ENCODE data around the gene ZNF385D.

Gene ZNF385D

DNA sequence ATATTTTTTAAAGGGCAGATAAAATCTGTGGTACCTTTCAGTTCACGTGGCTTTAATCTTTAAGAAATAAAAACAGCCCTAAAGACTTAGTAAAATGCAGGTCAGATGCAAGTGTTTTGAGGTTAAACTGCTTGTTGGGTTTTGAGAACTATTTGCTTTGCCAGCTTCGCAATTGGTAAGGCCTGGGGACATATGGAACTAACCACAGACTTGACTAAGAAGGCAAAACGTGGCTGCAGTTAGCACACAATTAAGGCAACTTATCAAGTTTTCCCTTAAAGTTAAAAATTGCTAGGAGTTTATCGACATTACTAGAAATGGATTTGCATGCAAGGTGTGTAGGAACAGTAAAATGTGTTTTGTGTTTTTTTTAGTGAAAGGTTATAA, 206.9 kb downstream of the ZNF385D start:
- Histone ChIP-seq H3K9me3 (ENCODE audit: insufficient read depth, low read length, severe bottlenecking) (no peaks in the 10 kb centered on the region), H3K27ac (ENCODE audit: low read length) (no peak overlapping the region), H3K4me1 (ENCODE audit: insufficient read depth, low read length) (no peaks in the 10 kb centered on the region), H3K36me3 (ENCODE audit: insufficient read depth, low read length) (no peaks in the 10 kb centered on the region), H3K9ac (ENCODE audit: low read depth, low read length) (no peak overlapping the region), H3K4me2 (ENCODE audit: insufficient read depth, low read length) (no peak overlapping the region), H3K4me3 (ENCODE audit: low read depth in 1 of 2, low read length in 2 of 2) (no peak overlapping the region), H4K20me1 (ENCODE audit: insufficient read depth, low read length) (no peaks in the 10 kb centered on the region), H2AFZ (ENCODE audit: low read depth, low read length) (no peak overlapping the region), H3K79me2 (ENCODE audit: insufficient read depth, low read length) (no peaks in the 10 kb centered on the region), H3K27me3 (ENCODE audit: insufficient read depth, low read length, poor library complexity) (no peaks in the 10 kb centered on the region)
- DNase-seq (no peak), ATAC-seq (ENCODE audit: insufficient read depth, low read depth) (no peak)
- no peak for TF ChIP-seq EZH2 (IDR thresholded peaks at IDR 0.05; ENCODE audit: borderline replicate concordance, low read depth, low read length, severe bottlenecking)
- TF ChIP-seq, protein P1, sequence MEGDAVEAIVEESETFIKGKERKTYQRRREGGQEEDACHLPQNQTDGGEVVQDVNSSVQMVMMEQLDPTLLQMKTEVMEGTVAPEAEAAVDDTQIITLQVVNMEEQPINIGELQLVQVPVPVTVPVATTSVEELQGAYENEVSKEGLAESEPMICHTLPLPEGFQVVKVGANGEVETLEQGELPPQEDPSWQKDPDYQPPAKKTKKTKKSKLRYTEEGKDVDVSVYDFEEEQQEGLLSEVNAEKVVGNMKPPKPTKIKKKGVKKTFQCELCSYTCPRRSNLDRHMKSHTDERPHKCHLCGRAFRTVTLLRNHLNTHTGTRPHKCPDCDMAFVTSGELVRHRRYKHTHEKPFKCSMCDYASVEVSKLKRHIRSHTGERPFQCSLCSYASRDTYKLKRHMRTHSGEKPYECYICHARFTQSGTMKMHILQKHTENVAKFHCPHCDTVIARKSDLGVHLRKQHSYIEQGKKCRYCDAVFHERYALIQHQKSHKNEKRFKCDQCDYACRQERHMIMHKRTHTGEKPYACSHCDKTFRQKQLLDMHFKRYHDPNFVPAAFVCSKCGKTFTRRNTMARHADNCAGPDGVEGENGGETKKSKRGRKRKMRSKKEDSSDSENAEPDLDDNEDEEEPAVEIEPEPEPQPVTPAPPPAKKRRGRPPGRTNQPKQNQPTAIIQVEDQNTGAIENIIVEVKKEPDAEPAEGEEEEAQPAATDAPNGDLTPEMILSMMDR (IDR thresholded peaks at IDR 0.05; ENCODE audit: borderline replicate concordance, extremely low read depth, low read length, poor library complexity, severe bottlenecking) = no peak

DNA sequence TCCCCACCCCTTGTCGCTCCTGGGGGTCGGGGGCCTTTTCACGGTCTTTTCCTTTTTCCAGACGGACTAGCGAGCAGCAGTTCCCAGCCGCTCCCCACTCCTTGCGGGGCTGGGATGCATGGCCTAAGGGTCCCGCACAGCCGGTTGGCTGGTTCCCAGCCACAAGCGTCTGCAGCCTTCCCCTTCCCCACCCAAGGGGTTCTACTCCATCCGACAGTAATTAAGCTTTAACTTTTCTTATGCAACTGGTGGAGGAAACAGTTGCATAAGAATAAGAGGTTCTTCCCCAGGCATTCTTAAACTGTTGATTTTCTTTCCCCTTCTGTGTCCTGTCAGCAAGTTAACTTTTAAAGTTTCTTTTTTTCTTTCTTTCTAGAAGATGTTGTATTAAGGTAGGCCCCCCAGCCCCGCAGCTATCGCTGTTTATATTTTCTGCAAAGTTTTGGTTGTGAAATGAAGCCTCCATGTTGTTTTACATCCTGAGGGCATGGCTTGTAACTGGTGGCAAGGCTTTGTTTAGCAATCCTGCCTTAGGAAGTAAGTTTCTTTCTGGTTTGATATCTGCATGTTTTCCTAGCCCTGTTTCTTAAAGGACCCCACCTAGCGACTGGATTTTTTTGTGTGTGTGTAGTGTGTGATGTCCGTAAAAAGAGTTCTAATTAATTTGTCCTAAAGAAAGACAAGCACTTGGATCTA, 207.5 kb downstream of the ZNF385D start:
- TF ChIP-seq, protein P1 (IDR thresholded peaks at IDR 0.05; ENCODE audit: borderline replicate concordance, extremely low read depth, low read length, poor library complexity, severe bottlenecking) = no peak
- no peak for TF ChIP-seq EZH2 (IDR thresholded peaks at IDR 0.05; ENCODE audit: borderline replicate concordance, low read depth, low read length, severe bottlenecking)
- Histone ChIP-seq H4K20me1 (ENCODE audit: insufficient read depth, low read length) (no peaks in the 10 kb centered on the region), H3K9me3 (ENCODE audit: insufficient read depth, low read length, severe bottlenecking) (no peaks in the 10 kb centered on the region), H3K4me3 (ENCODE audit: low read depth in 1 of 2, low read length in 2 of 2) (no peak overlapping the region), H2AFZ (ENCODE audit: low read depth, low read length) (no peak overlapping the region), H3K4me2 (ENCODE audit: insufficient read depth, low read length) (no peak overlapping the region), H3K36me3 (ENCODE audit: insufficient read depth, low read length) (no peaks in the 10 kb centered on the region), H3K79me2 (ENCODE audit: insufficient read depth, low read length) (no peaks in the 10 kb centered on the region), H3K27ac (ENCODE audit: low read length) (no peak overlapping the region), H3K27me3 (ENCODE audit: insufficient read depth, low read length, poor library complexity) (no peaks in the 10 kb centered on the region), H3K4me1 (ENCODE audit: insufficient read depth, low read length) (no peaks in the 10 kb centered on the region), H3K9ac (ENCODE audit: low read depth, low read length) (no peak overlapping the region)
- no peak for DNase-seq
- ATAC-seq (ENCODE audit: insufficient read depth, low read depth) = no peak

DNA sequence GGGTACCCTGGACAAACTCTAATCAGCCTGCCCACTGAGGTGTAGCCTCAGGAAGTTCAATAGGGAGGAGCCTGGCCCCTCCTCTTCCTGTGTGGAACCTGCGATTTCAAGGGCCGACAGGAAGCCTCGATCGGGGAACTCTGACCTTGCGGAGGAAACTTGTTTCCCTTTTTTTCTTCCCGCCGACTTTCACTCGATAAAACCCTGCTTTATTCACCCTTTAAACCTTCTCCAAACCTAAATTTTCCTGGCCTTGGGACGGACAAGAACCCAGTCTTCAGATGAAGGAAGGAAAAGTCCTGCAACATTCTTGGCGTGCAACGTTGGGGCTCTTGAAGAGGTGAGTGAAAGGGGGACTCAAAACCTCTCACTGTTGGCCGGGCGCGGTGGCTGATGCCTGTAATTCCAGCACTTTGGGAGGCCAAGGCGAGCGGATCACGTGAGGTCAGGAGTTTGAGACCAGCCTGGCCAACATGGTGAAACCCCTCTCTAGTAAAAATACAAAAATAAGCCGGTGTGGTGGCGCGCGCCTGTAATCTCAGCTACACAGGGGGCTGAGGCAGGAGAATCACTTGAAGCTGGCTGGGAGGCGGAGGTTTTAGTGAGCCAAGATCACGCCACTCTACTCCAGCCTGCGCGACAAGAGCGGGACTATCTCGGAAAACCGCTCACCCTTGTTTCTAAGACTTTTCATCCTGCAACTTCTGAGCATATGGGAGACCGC, 208.2 kb downstream of the ZNF385D start:
- Histone ChIP-seq H2AFZ (ENCODE audit: low read depth, low read length) (no peak overlapping the region), H3K9ac (ENCODE audit: low read depth, low read length) (no peak overlapping the region), H3K79me2 (ENCODE audit: insufficient read depth, low read length) (no peaks in the 10 kb centered on the region), H3K27me3 (ENCODE audit: insufficient read depth, low read length, poor library complexity) (no peaks in the 10 kb centered on the region), H3K4me2 (ENCODE audit: insufficient read depth, low read length) (no peak overlapping the region), H3K9me3 (ENCODE audit: insufficient read depth, low read length, severe bottlenecking) (no peaks in the 10 kb centered on the region), H3K4me1 (ENCODE audit: insufficient read depth, low read length) (no peaks in the 10 kb centered on the region), H3K27ac (ENCODE audit: low read length) (no peak overlapping the region), H3K36me3 (ENCODE audit: insufficient read depth, low read length) (no peaks in the 10 kb centered on the region), H3K4me3 (ENCODE audit: low read depth in 1 of 2, low read length in 2 of 2) (no peak overlapping the region), H4K20me1 (ENCODE audit: insufficient read depth, low read length) (no peaks in the 10 kb centered on the region)
- TF ChIP-seq EZH2 (IDR thresholded peaks at IDR 0.05; ENCODE audit: borderline replicate concordance, low read depth, low read length, severe bottlenecking) = no peak
- TF ChIP-seq, protein P1 (IDR thresholded peaks at IDR 0.05; ENCODE audit: borderline replicate concordance, extremely low read depth, low read length, poor library complexity, severe bottlenecking) = no peak
- DNase-seq = no peak
- no peak for ATAC-seq (ENCODE audit: insufficient read depth, low read depth)
